HEK293 (cell line): Measurements from ENCODE around the gene CTAGE4.

Source experiments
- CTCF ChIP-seq: fragments of 450-650 bp; formaldehyde crosslinking; IDR thresholded peaks from 2 replicates; pipeline ENCODE4 v1.5.1; 2016; ENCODE audit warnings: missing biosample characterization, missing genetic modification characterization
- PATZ1 ChIP-seq: fragments of 450-650 bp; formaldehyde crosslinking; IDR thresholded peaks from 2 replicates; pipeline ENCODE4 v1.5.1; 2016; ENCODE audit warnings: missing biosample characterization, missing genetic modification characterization
- ZNF239 ChIP-seq: fragments of 450-650 bp; formaldehyde crosslinking; IDR thresholded peaks from 2 replicates; pipeline ENCODE4 v1.5.1; 2016; ENCODE audit warnings: missing biosample characterization, missing genetic modification characterization

DNA sequence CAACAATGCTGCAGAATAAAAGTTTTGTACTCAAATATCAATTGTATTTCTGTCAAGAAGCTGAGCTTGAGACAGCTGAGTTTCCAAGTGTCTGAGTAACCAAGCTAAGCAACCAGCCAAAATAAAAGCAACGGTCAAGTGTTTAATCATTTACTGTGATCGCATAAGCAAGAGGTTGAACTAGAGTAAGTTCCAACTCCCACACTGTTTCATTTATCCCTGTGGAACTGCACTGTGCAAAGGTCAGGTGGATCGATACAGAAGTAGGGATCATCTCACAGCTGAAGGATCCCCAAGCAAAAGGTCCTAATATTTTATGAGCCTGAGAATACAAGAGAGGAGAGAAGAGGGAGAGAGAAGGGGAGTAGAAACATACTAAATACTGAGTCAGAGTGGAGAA lies 38.8 kb upstream of the CTAGE4 start:
- TF ChIP-seq CTCF (tag by site-specific recombination) (no peak), ZNF239 (tag by site-specific recombination) (no peak), PATZ1 (no peak)
